ENCODE data around the gene LRIG2.
"Not testable (repeated sequence)": the region's sequence is repeated elsewhere in the genome, so short reads cannot be mapped to it uniquely, and the experiment has no call there.

LRIG2 gene

GRCh38 chr1:113058941-113059706, 13.9 kb upstream of the LRIG2 start:
- DNase-seq (ENCODE audit: low read depth), result no peak

GRCh38 chr1:113063456-113063855, 9.5 kb upstream of the LRIG2 start:
- not testable (repeated sequence) for DNase-seq (ENCODE audit: low read depth)

GRCh38 chr1:113072141-113072756, 749 bp upstream of the LRIG2 start:
- DNase-seq (ENCODE audit: low read depth), result no peak

- DNase-seq (ENCODE audit: low read depth), result peak; percentile 35
These were observed 517 bp downstream of the LRIG2 start for GRCh38 chr1:113073479-113073950.

GRCh38 chr1:113074237-113074636, 1.2 kb downstream of the LRIG2 start:
- no peak for DNase-seq (ENCODE audit: low read depth)

GRCh38 chr1:113077978-113078377, 5.0 kb downstream of the LRIG2 start:
- DNase-seq (ENCODE audit: low read depth), result not testable (repeated sequence)

GRCh38 chr1:113086541-113086940, 13.5 kb downstream of the LRIG2 start:
- DNase-seq (ENCODE audit: low read depth), result no peak

GRCh38 chr1:113088972-113089371, 16.0 kb downstream of the LRIG2 start:
- DNase-seq (ENCODE audit: low read depth), result no peak

- no peak for DNase-seq (ENCODE audit: low read depth)
These were observed 17.1 kb downstream of the LRIG2 start for GRCh38 chr1:113090051-113090450.

- no peak for DNase-seq (ENCODE audit: low read depth)
These were observed 19.1 kb downstream of the LRIG2 start for GRCh38 chr1:113091988-113092594.

GRCh38 chr1:113094506-113094905, 21.5 kb downstream of the LRIG2 start:
- DNase-seq (ENCODE audit: low read depth), result no peak

- no peak for DNase-seq (ENCODE audit: low read depth)
These were observed 22.9 kb downstream of the LRIG2 start for GRCh38 chr1:113095790-113096455.

- DNase-seq (ENCODE audit: low read depth), result no peak
These were observed 23.5 kb downstream of the LRIG2 start for GRCh38 chr1:113096493-113096892.

- no peak for DNase-seq (ENCODE audit: low read depth)
These were observed 28.6 kb downstream of the LRIG2 start for GRCh38 chr1:113101588-113101987.

- no peak for DNase-seq (ENCODE audit: low read depth)
These were observed 30.1 kb downstream of the LRIG2 start for GRCh38 chr1:113103048-113103447.

GRCh38 chr1:113103977-113104376, 31.0 kb downstream of the LRIG2 start:
- DNase-seq (ENCODE audit: low read depth), result no peak

- DNase-seq (ENCODE audit: low read depth), result no peak
These were observed 33.9 kb downstream of the LRIG2 start for GRCh38 chr1:113106910-113107309.

- DNase-seq (ENCODE audit: low read depth), result peak; percentile 90
These were observed 37.0 kb downstream of the LRIG2 start for GRCh38 chr1:113109908-113110554.

- no peak for DNase-seq (ENCODE audit: low read depth)
These were observed 45.3 kb downstream of the LRIG2 start for GRCh38 chr1:113118266-113118665.

- DNase-seq (ENCODE audit: low read depth), result no peak
These were observed 50.7 kb downstream of the LRIG2 start for GRCh38 chr1:113123737-113124136.

- no peak for DNase-seq (ENCODE audit: low read depth)
These were observed 51.4 kb downstream of the LRIG2 start for GRCh38 chr1:113124366-113124765.

- DNase-seq (ENCODE audit: low read depth), result no peak
These were observed 52.5 kb downstream of the LRIG2 start for GRCh38 chr1:113125517-113125916.

All from GM04504 (cell line).